ENCODE measurements around the gene FAM81A. TPM values are rescaled to one million over a fixed set of nuclear protein-coding genes. Genes with fewer than 3 reads are reported as not detected.

Gene FAM81A
- total RNA-seq, 1 experiment from 2014 or later = 2.0 TPM

GRCh38 chr15:59456114-59456513, 18.1 kb downstream of the FAM81A start:
- TF ChIP-seq RORB (CRISPR knock-in tag; IDR thresholded peaks at IDR 0.05) (no peak), MYBL2 (CRISPR knock-in tag; IDR thresholded peaks at IDR 0.05) (no peak), E2F5 (CRISPR knock-in tag; IDR thresholded peaks at IDR 0.05) (no peak), ARID4B (CRISPR knock-in tag; IDR thresholded peaks at IDR 0.05; ENCODE audit: borderline replicate concordance) (no peak), E2F4 (CRISPR knock-in tag; IDR thresholded peaks at IDR 0.05; ENCODE audit: borderline replicate concordance, low read depth) (no peak), USF2 (CRISPR knock-in tag; IDR thresholded peaks at IDR 0.05) (no peak), NFATC4 (CRISPR knock-in tag; IDR thresholded peaks at IDR 0.05) (no peak), NR2C2 (CRISPR knock-in tag; IDR thresholded peaks at IDR 0.05) (no peak), ZNF232 (CRISPR knock-in tag; IDR thresholded peaks at IDR 0.05) (no peak), GTF2I (CRISPR knock-in tag; conservative IDR thresholded peaks at IDR 0.05) (no peak), ZBTB43 (CRISPR knock-in tag; IDR thresholded peaks at IDR 0.05) (no peak), ESRRA (CRISPR knock-in tag; IDR thresholded peaks at IDR 0.05; ENCODE audit: borderline replicate concordance) (no peak)
- ATAC-seq (peak; percentile 34; the same call in 1 of the 2 replicates), DNase-seq (ENCODE audit: low spot score) (no peak)
- Mint-ChIP-seq H3K4me3 (no peak overlapping the region), H3K36me3 (peaks cover under 1% of the 10 kb centered on the region), H3K4me1 (peaks cover 9% of the 10 kb centered on the region), H3K27me3 (ENCODE audit: low read depth) (no peaks in the 10 kb centered on the region), H3K9me3 (peaks cover 7% of the 10 kb centered on the region), H3K27ac (no peak overlapping the region)
- POLR2A ChIA-PET = no interaction called here
- CTCF ChIA-PET = no interaction called here

GRCh38 chr15:59457103-59457502, 19.1 kb downstream of the FAM81A start:
- no peak for DNase-seq (ENCODE audit: low spot score)
- H3K4me1 Mint-ChIP-seq = peaks cover 9% of the 10 kb centered on the region
- no peak for ATAC-seq
- H3K36me3 Mint-ChIP-seq = peaks cover 7% of the 10 kb centered on the region
- TF ChIP-seq ZNF416 (CRISPR knock-in tag; IDR thresholded peaks at IDR 0.05) = no peak
- no peak overlapping the region for H3K27ac Mint-ChIP-seq
- peaks cover 15% of the 10 kb centered on the region for H3K9me3 Mint-ChIP-seq
- CTCF ChIA-PET = no interaction called here
- POLR2A ChIA-PET = no interaction called here
- no peaks in the 10 kb centered on the region for H3K27me3 Mint-ChIP-seq (ENCODE audit: low read depth)
- H3K4me3 Mint-ChIP-seq = no peak overlapping the region

GRCh38 chr15:59461521-59461920, 23.5 kb downstream of the FAM81A start:
- DNase-seq (ENCODE audit: low spot score) (no peak), ATAC-seq (no peak)
- no peak overlapping the region for H3K27ac Mint-ChIP-seq
- ChIA-PET POLR2A (no interaction called here), CTCF (no interaction called here)
- no peaks in the 10 kb centered on the region for H3K27me3 Mint-ChIP-seq (ENCODE audit: low read depth)
- TF ChIP-seq ZNF138 (CRISPR knock-in tag; conservative IDR thresholded peaks at IDR 0.05) (no peak), SP1 (CRISPR knock-in tag; conservative IDR thresholded peaks at IDR 0.05) (no peak), OVOL2 (CRISPR knock-in tag; IDR thresholded peaks at IDR 0.05; ENCODE audit: borderline replicate concordance) (no peak), E2F4 (CRISPR knock-in tag; IDR thresholded peaks at IDR 0.05; ENCODE audit: borderline replicate concordance, low read depth) (no peak), FOXK1 (CRISPR knock-in tag; IDR thresholded peaks at IDR 0.05) (no peak), ZNF671 (CRISPR knock-in tag; IDR thresholded peaks at IDR 0.05) (no peak), ZNF425 (CRISPR knock-in tag; conservative IDR thresholded peaks at IDR 0.05) (no peak)
- peaks cover 23% of the 10 kb centered on the region for H3K36me3 Mint-ChIP-seq
- H3K4me1 Mint-ChIP-seq = peaks cover under 1% of the 10 kb centered on the region; the same call in 1 of the 2 replicates
- peaks cover 37% of the 10 kb centered on the region for H3K9me3 Mint-ChIP-seq
- H3K4me3 Mint-ChIP-seq = no peak overlapping the region

All from WTC11 (cell line).